Prostate gland (tissue), 2 donors: ENCODE data around the gene DYNC2LI1. TPM values are rescaled to one million over a fixed set of nuclear protein-coding genes. Genes with fewer than 3 reads are reported as not detected.

Experiments
- DNase-seq: peaks from one replicate; pipeline ENCODE4 v3.0.0-alpha.2; 2019; ENCODE audit warnings: low spot score
- H3K27ac ChIP-seq, 2 donors: fragments of 200-600 bp; sonication (generic); 2 replicates each; pipeline ENCODE4 v1.5.1; 2017 to 2019
- H3K27me3 ChIP-seq: fragments of 200-600 bp; sonication (generic); replicated peaks from 2 replicates; pipeline ENCODE4 v1.5.1; 2019; ENCODE audit not compliant: insufficient read depth
- H3K36me3 ChIP-seq, 2 donors: fragments of 200-600 bp; sonication (generic); 1 replicate in 1 of 2; 2 replicates in 1 of 2; pipeline versions ENCODE4 v1.5.1 to v1.8.1; 2017 to 2019
- H3K4me1 ChIP-seq: fragments of 200-600 bp; sonication (generic); replicated peaks from 2 replicates; pipeline ENCODE4 v1.5.1; 2019
- H3K4me3 ChIP-seq, 2 donors: fragments of 200-600 bp; sonication (generic); 2 replicates each; pipeline ENCODE4 v1.5.1; 2017 to 2019
- H3K9me3 ChIP-seq: fragments of 200-600 bp; sonication (generic); 2 replicates; pipeline ENCODE4 v1.5.1; 2017
- POLR2A ChIP-seq: fragments of 450-650 bp; IDR thresholded peaks from one replicate; pipeline ENCODE4 v1.6.1; 2016; ENCODE audit warnings: antibody characterized with exemption, mild to moderate bottlenecking
- POLR2AphosphoS5 ChIP-seq: sonication (generic); formaldehyde crosslinking; IDR thresholded peaks from one replicate; pipeline ENCODE4 v1.6.1; 2017; ENCODE audit warnings: antibody characterized with exemption
- WGBS: methylation state at CpG from one replicate; pipeline ENCODE4 v1.1.5; 2018; 5-methylcytosine and 5-hydroxymethylcytosine counted together
- intact Hi-C: fragments of 100-400 bp; cut with DNase I; formaldehyde crosslinking; loops from one replicate; pipeline ENCODE4 v1.14.2; 2022
- total RNA-seq, 2 donors: library from RNA; depleted of rRNA; stranded (reverse); fragments of >200 nt; gene quantifications; one replicate each; pipeline ENCODE4 v1.1.0, GENCODE V29; 2016
- TF ChIP-seq, protein P1 (sequence below), 4 experiments: fragments of 200-600 bp in 2 of 4; fragments of 450-650 bp in 2 of 4; sonication (generic) in 2 of 4; IDR thresholded peaks; 1 replicate in 3 of 4; 2 replicates in 1 of 4; pipeline ENCODE4 v1.5.1; 2016 to 2019; ENCODE audit warnings: antibody characterized with exemption in 4 of 4, mild to moderate bottlenecking in 2 of 4, moderate library complexity in 2 of 4

DYNC2LI1 gene
- total RNA-seq, 2 donors from 2014 or later, result 26.1 to 27.3 TPM

DNA sequence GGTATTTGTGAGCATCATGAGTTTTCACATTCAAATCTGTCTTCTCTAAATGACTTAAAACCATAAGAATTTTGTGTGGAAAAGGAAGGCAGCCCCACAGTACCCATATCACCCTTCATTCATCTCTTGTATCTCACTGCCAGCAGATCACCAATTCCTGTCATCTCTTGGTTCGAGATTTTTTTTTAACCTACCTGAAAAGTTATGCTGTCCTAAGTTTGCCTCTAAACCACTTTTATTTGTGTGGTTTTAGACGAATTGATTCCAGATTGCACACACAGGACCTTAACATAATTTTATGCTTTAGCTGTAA, 32.8 kb downstream of the DYNC2LI1 start:
- no peaks in the 10 kb centered on the region for H3K36me3 ChIP-seq
- intact Hi-C loops, result no loop called here
- no peak overlapping the region for H3K27ac ChIP-seq
- WGBS, result 85% methylated on average over 2 of the region's 2 CpGs
- H3K9me3 ChIP-seq, result no peaks in the 10 kb centered on the region
- no peaks in the 10 kb centered on the region for H3K27me3 ChIP-seq
- no peak overlapping the region for H3K4me3 ChIP-seq
- DNase-seq, result no peak
- TF ChIP-seq POLR2A, result no peak
- TF ChIP-seq, protein P1, sequence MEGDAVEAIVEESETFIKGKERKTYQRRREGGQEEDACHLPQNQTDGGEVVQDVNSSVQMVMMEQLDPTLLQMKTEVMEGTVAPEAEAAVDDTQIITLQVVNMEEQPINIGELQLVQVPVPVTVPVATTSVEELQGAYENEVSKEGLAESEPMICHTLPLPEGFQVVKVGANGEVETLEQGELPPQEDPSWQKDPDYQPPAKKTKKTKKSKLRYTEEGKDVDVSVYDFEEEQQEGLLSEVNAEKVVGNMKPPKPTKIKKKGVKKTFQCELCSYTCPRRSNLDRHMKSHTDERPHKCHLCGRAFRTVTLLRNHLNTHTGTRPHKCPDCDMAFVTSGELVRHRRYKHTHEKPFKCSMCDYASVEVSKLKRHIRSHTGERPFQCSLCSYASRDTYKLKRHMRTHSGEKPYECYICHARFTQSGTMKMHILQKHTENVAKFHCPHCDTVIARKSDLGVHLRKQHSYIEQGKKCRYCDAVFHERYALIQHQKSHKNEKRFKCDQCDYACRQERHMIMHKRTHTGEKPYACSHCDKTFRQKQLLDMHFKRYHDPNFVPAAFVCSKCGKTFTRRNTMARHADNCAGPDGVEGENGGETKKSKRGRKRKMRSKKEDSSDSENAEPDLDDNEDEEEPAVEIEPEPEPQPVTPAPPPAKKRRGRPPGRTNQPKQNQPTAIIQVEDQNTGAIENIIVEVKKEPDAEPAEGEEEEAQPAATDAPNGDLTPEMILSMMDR (IDR thresholded peaks at IDR 0.05), result no peak
- no peaks in the 10 kb centered on the region for H3K4me1 ChIP-seq

DNA sequence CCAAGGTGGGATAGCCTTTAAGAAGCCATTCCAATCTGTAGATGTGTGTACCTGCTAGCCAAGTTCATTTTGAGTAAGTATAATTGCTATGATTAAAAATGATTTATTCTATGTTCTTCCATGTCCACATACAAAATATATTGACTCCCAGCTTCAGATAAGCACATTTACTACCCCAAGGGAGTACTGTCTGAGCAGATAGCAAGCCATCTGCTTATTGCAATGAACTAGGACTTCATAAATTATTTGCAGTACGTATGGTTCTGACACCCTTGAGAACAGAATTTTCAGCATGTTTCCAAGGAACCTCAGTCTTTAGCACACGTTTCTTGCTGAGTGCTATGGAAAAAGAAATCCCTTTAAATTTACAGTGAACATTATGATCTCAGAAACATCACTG, 36.6 kb downstream of the DYNC2LI1 start:
- intact Hi-C loops, result no loop called here
- no peak for DNase-seq
- Histone ChIP-seq H3K36me3 (no peaks in the 10 kb centered on the region), H3K27ac (no peak overlapping the region), H3K9me3 (no peaks in the 10 kb centered on the region), H3K4me3 (no peak overlapping the region), H3K27me3 (no peaks in the 10 kb centered on the region), H3K4me1 (no peaks in the 10 kb centered on the region)
- TF ChIP-seq POLR2A (no peak), POLR2AphosphoS5 (no peak)
- TF ChIP-seq, protein P1 (IDR thresholded peaks at IDR 0.05), result no peak
- 66% methylated on average over 2 of the region's 2 CpGs for WGBS

DNA sequence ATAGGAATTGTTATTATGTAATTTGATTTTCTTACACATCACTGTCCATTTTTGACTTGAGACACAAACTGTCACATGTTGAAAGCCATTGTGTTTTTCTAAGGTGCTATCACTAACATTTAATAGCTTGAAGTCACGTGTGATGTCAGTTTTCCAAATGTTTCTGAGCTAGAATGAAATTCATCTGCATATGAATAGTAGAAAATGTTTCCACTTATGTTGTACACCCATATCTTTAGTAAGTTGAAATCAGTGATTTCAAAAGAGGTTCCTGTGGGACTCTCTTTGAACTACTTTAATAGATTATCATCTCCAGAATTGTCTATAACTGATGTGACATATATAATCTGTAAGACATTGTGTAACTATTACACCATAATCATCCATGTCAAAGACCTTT, 37.0 kb downstream of the DYNC2LI1 start:
- no peaks in the 10 kb centered on the region for H3K36me3 ChIP-seq
- no peaks in the 10 kb centered on the region for H3K27me3 ChIP-seq
- no peaks in the 10 kb centered on the region for H3K4me1 ChIP-seq
- no peak overlapping the region for H3K27ac ChIP-seq
- no peak for DNase-seq
- intact Hi-C loops, result no loop called here
- H3K9me3 ChIP-seq, result no peaks in the 10 kb centered on the region
- no peak overlapping the region for H3K4me3 ChIP-seq
- TF ChIP-seq, protein P1 (IDR thresholded peaks at IDR 0.05), result no peak
- no peak for TF ChIP-seq POLR2AphosphoS5
- TF ChIP-seq POLR2A, result no peak
- 72% methylated on average over 1 of the region's 1 CpG for WGBS

DNA sequence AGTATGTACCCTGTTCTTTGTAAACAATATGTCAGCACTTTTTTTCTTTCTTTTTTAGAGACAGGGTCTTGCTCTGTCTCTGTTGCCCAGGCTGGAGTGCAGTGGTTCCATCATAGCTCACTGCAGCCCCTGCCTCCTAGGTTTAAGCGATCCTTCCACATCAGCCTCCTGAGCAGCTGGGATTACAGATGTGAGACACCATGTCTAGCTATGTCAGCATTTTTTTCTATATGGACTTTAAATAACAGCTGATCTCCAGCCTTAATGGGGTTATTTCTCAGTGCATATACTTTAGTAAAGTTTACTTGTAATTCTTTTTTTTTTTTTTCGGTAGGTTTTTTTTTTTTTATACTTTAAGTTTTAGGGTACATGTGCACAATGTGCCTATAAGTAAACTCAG, 38.2 kb downstream of the DYNC2LI1 start:
- H3K27ac ChIP-seq, result no peak overlapping the region

DNA sequence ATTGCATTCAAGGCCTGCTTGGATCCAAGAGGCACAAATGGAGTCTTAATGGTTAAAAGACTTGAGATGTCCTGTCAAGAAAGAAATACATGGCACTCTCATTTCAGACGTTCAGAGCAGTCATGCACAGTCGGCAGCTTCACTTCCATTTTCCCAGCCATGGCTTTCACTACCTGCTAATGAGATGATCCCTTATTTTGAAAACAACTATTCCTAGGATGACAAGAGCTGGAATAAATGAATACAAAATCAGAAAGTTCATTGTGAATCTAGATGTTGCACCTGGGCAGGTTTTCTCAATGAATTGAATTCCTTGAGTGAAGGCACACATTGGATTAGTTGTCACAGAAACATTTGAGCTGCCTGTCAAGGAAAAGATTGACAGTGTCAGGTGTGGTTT, 39.1 kb downstream of the DYNC2LI1 start:
- no peak for DNase-seq
- intact Hi-C loops, result no loop called here
- 35% methylated on average over 2 of the region's 2 CpGs for WGBS
- Histone ChIP-seq H3K9me3 (no peaks in the 10 kb centered on the region), H3K4me1 (no peaks in the 10 kb centered on the region), H3K27me3 (no peaks in the 10 kb centered on the region), H3K27ac (no peak overlapping the region), H3K36me3 (no peaks in the 10 kb centered on the region), H3K4me3 (no peak overlapping the region)
- TF ChIP-seq POLR2AphosphoS5 (no peak), POLR2A (no peak)

More for the DNA sequence above, 38.2 kb downstream of the DYNC2LI1 start:
- intact Hi-C loops, result no loop called here
- Histone ChIP-seq H3K9me3 (no peaks in the 10 kb centered on the region), H3K4me1 (no peaks in the 10 kb centered on the region), H3K36me3 (no peaks in the 10 kb centered on the region), H3K27me3 (no peaks in the 10 kb centered on the region), H3K4me3 (no peak overlapping the region)
- DNase-seq, result no peak
- WGBS, result 64% methylated on average over 2 of the region's 2 CpGs
- TF ChIP-seq POLR2A (no peak), POLR2AphosphoS5 (no peak)
- TF ChIP-seq, protein P1 (IDR thresholded peaks at IDR 0.05), result no peak
